Mucosa of descending colon (tissue), 3 donors: ENCODE measurements around the gene PDE4B. TPM values are rescaled to one million over a fixed set of nuclear protein-coding genes. Genes with fewer than 3 reads are reported as not detected.

Experiments
- ATAC-seq: fragments of 200-7000 bp; cut with Tn5 transposase; one replicate; pipeline ENCODE4 v1.9.1; 2020; ENCODE audit warnings: mild to moderate bottlenecking, moderate library complexity
- DNase-seq, 3 donors: peaks; one replicate each; pipeline ENCODE4 v3.0.0-alpha.2; 2020
- H3K36me3 ChIP-seq: fragments of 200-600 bp; one replicate; pipeline ENCODE4 v1.8.0; 2021; ENCODE audit warnings: low read depth, mild to moderate bottlenecking
- H3K4me1 ChIP-seq: fragments of 200-600 bp; one replicate; pipeline ENCODE4 v1.8.0; 2021; ENCODE audit warnings: low read depth, mild to moderate bottlenecking
- H3K4me3 ChIP-seq: fragments of 200-600 bp; one replicate; pipeline ENCODE4 v1.8.0; 2021; ENCODE audit warnings: mild to moderate bottlenecking
- H3K9me3 ChIP-seq: fragments of 200-600 bp; one replicate; pipeline ENCODE4 v1.8.0; 2021; ENCODE audit warnings: mild to moderate bottlenecking
- intact Hi-C, 2 donors: fragments of 100-400 bp; cut with DNase I in 1 of 2; cut with micrococcal nuclease in 1 of 2; formaldehyde crosslinking; loops; one replicate each; pipeline versions ENCODE4 v1.11.0 to v1.11.1; 2022; cut with DNase I, micrococcal nuclease
- total RNA-seq, 3 donors: library from RNA; stranded (reverse); fragmentation: NEBNext Ultra II Directional in 2 of 3; extraction: Animal tissue kit (Norgen Biotek cat#: 25700) in 2 of 3; gene quantifications; one replicate each; pipeline versions ENCODE4 v1.2.1 to v1.2.4, GENCODE V29; 2021 to 2023
- TF ChIP-seq, protein P1 (sequence below): fragments of 200-600 bp; IDR thresholded peaks from one replicate; pipeline ENCODE4 v1.8.0; 2022; ENCODE audit warnings: antibody characterized with exemption, mild to moderate bottlenecking
- donor health status: DM: no; HTN: no; CAD: no; lungs with moderate emphysema.
- donor health status: DM: no; HTN: no; CAD: no.
- donor health status: DM: no; HTN: yes; CAD: no.

Gene PDE4B
- total RNA-seq, 3 donors from 2014 or later, result 3.4 to 6.6 (median 4.9) TPM

DNA sequence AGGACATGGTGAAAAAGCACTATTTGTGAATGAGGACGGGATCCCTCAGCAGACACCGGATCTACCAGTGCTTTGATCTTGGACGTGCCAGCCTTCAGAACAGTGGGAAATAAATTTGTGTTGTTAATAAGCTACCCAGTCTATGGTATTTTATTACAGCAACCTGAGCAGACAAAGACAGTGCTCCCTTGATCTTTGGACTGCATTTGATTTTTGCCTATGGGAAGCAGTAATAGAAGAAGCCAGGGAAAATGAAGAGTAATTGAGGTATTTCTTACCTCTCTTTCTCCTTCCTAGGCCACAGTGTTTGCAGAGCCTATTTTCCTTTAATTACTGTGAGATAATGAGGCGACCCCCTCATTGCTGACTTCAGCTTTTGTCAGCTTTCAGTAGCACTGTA, 87.9 kb downstream of the PDE4B start:
- Histone ChIP-seq H3K9me3 (peaks cover 6% of the 10 kb centered on the region), H3K4me3 (no peak overlapping the region), H3K4me1 (no peaks in the 10 kb centered on the region), H3K36me3 (no peaks in the 10 kb centered on the region)
- TF ChIP-seq, protein P1, sequence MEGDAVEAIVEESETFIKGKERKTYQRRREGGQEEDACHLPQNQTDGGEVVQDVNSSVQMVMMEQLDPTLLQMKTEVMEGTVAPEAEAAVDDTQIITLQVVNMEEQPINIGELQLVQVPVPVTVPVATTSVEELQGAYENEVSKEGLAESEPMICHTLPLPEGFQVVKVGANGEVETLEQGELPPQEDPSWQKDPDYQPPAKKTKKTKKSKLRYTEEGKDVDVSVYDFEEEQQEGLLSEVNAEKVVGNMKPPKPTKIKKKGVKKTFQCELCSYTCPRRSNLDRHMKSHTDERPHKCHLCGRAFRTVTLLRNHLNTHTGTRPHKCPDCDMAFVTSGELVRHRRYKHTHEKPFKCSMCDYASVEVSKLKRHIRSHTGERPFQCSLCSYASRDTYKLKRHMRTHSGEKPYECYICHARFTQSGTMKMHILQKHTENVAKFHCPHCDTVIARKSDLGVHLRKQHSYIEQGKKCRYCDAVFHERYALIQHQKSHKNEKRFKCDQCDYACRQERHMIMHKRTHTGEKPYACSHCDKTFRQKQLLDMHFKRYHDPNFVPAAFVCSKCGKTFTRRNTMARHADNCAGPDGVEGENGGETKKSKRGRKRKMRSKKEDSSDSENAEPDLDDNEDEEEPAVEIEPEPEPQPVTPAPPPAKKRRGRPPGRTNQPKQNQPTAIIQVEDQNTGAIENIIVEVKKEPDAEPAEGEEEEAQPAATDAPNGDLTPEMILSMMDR, result no peak
- no peak for ATAC-seq
- intact Hi-C loops, result no loop called here
- no peak for DNase-seq

DNA sequence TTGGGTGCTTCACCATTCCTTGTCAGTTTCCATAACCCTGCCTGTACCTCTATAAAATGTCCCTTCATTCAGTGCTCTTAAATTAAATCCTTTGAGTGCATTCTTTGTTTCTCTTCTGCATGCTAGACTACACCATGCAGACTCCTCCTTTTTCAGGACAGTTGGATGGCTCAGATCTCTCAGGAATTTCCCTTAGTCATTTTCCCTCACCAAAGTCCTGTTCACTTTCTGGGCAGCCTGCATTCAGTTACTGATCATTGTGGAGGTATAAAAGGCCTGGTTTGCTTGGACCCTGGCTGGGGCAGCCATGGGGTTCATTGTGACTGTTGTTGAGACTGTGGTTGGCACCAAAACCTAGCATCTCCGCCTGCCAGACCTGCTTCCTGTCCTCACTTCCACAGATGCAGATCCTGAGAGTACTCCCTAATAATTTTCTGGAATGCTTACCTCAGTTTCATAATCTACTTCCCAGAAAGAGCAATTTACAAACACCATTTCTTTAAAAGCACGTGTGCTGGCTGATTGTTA, 88.4 kb downstream of the PDE4B start:
- TF ChIP-seq, protein P1, result no peak

DNA sequence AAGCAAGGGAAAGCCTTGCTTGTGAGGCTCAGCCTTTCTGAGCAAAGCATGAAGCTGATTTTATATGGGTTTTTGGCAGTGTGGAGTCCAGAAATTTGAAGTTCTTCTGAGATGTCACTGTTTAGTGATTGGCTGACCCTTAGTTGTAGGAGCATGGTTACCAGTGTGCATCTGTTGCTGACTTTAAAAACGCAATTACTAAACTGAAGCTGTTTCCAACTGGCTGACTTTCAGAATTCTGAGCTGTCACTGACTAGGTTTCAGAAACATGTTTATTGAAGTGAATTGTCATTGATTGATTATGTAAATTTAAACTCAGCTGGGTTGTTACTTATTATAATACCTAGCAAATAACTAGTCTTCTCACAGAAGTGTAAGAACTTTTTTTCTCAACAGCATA, 89.4 kb downstream of the PDE4B start:
- no peaks in the 10 kb centered on the region for H3K36me3 ChIP-seq
- peaks cover 3% of the 10 kb centered on the region for H3K9me3 ChIP-seq
- TF ChIP-seq, protein P1, result no peak
- intact Hi-C loops, result no loop called here
- H3K4me1 ChIP-seq, result no peaks in the 10 kb centered on the region
- ATAC-seq (no peak), DNase-seq (no peak)
- H3K4me3 ChIP-seq, result no peak overlapping the region

More for the DNA sequence above, 88.4 kb downstream of the PDE4B start:
- no peak for ATAC-seq
- Histone ChIP-seq H3K36me3 (no peaks in the 10 kb centered on the region), H3K4me3 (no peak overlapping the region), H3K4me1 (no peaks in the 10 kb centered on the region), H3K9me3 (peaks cover 6% of the 10 kb centered on the region)
- DNase-seq, result no peak
- intact Hi-C loops, result no loop called here

- ATAC-seq, result no peak
- H3K36me3 ChIP-seq, result no peaks in the 10 kb centered on the region
- no peaks in the 10 kb centered on the region for H3K4me1 ChIP-seq
- no peak for DNase-seq
- no peak overlapping the region for H3K4me3 ChIP-seq
- TF ChIP-seq, protein P1, result no peak
- intact Hi-C loops, result no loop called here
- H3K9me3 ChIP-seq, result no peaks in the 10 kb centered on the region
Observed at GRCh38 chr1:65889441-65889840, 96.7 kb downstream of the PDE4B start.

GRCh38 chr1:65890201-65890843, 97.6 kb downstream of the PDE4B start:
- Histone ChIP-seq H3K36me3 (no peaks in the 10 kb centered on the region), H3K9me3 (no peaks in the 10 kb centered on the region), H3K4me3 (no peak overlapping the region), H3K4me1 (no peaks in the 10 kb centered on the region)
- intact Hi-C loops, result no loop called here
- ATAC-seq (no peak), DNase-seq (no peak)
- TF ChIP-seq, protein P1, result no peak
